Measurements from ENCODE around the gene C13orf46. TPM values are rescaled to one million over a fixed set of nuclear protein-coding genes. Genes with fewer than 3 reads are reported as not detected.
"Not testable (repeated sequence)": the region's sequence is repeated elsewhere in the genome, so short reads cannot be mapped to it uniquely, and the experiment has no call there.

The C13orf46 gene
- total RNA-seq, 1 experiment from 2014 or later: not detected

DNA sequence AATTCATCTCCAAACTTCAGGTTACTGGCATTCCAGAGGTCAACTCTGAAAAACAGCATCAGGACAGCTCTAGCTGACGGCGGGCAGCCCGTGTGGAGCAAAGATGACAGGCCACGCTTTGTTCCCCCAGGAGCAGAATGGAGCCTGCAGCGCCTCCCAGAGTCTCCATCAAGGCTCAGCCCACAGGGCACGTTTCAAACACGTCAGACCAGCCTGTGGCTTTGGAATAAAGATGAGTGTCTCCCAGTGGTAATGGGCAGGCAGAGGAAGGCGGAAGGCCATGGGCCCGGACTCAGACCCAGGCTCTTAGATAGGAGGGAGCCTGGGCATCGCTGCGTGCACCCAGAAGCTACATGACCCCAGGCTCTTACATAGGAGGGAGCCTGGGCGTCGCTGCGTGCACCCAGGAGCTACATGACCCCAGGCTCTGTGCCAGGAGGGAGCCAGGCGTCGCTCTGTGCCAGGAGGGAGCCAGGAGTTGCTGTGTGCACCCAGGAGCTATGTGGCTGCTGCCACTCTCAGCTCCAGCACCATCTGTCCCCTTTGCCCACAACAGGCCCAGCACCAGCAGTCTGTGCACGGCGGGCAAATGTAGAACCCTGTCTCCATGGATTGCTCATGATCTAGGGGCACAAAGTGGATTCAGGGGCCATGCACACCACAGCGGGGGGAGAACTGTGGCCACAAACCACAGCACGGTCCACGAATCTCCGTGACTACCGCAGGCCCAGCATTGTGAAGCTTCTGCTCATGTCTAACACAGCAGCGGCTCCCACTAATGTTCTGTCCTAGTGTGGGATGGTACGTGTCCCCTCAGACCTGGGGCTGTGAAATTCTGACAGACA is 47.8 kb upstream of the C13orf46 start:
- Histone ChIP-seq H3K4me1 (no peaks in the 10 kb centered on the region), H3K9me3 (no peaks in the 10 kb centered on the region), H3K4me3 (ENCODE audit: low read depth, low read length) (no peak overlapping the region), H3K27me3 (replicated peaks; ENCODE audit: control insufficient read depth, insufficient read depth, low read length) (no peaks in the 10 kb centered on the region), H3K36me3 (ENCODE audit: control insufficient read depth, insufficient read depth, low read length) (no peaks in the 10 kb centered on the region)
- Mint-ChIP-seq H3K4me3 (ENCODE audit: unreplicated experiment) (no peak overlapping the region), H3K9me3 (ENCODE audit: unreplicated experiment) (no peaks in the 10 kb centered on the region), H3K36me3 (ENCODE audit: insufficient read depth, unreplicated experiment) (no peaks in the 10 kb centered on the region), H3K27me3 (ENCODE audit: insufficient read depth, unreplicated experiment) (no peaks in the 10 kb centered on the region), H3K27ac (ENCODE audit: unreplicated experiment) (no peak overlapping the region), H3K4me1 (ENCODE audit: low read depth, unreplicated experiment) (no peaks in the 10 kb centered on the region)
- TF ChIP-seq, protein P1, sequence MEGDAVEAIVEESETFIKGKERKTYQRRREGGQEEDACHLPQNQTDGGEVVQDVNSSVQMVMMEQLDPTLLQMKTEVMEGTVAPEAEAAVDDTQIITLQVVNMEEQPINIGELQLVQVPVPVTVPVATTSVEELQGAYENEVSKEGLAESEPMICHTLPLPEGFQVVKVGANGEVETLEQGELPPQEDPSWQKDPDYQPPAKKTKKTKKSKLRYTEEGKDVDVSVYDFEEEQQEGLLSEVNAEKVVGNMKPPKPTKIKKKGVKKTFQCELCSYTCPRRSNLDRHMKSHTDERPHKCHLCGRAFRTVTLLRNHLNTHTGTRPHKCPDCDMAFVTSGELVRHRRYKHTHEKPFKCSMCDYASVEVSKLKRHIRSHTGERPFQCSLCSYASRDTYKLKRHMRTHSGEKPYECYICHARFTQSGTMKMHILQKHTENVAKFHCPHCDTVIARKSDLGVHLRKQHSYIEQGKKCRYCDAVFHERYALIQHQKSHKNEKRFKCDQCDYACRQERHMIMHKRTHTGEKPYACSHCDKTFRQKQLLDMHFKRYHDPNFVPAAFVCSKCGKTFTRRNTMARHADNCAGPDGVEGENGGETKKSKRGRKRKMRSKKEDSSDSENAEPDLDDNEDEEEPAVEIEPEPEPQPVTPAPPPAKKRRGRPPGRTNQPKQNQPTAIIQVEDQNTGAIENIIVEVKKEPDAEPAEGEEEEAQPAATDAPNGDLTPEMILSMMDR (IDR thresholded peaks at IDR 0.05; ENCODE audit: insufficient read depth in 1 of 2, low read depth in 1 of 2, low read length in 1 of 2, severe bottlenecking in 1 of 2, unreplicated experiment in 1 of 2): no peak
- no TSS peak for BruUV-seq (replicated peaks)
- DNase-seq: no peak
- ChIA-PET POLR2A (no interaction called here), CTCF (no interaction called here)
- intact Hi-C loops (cut with micrococcal nuclease; ENCODE audit: unreplicated experiment): no loop called here

DNA sequence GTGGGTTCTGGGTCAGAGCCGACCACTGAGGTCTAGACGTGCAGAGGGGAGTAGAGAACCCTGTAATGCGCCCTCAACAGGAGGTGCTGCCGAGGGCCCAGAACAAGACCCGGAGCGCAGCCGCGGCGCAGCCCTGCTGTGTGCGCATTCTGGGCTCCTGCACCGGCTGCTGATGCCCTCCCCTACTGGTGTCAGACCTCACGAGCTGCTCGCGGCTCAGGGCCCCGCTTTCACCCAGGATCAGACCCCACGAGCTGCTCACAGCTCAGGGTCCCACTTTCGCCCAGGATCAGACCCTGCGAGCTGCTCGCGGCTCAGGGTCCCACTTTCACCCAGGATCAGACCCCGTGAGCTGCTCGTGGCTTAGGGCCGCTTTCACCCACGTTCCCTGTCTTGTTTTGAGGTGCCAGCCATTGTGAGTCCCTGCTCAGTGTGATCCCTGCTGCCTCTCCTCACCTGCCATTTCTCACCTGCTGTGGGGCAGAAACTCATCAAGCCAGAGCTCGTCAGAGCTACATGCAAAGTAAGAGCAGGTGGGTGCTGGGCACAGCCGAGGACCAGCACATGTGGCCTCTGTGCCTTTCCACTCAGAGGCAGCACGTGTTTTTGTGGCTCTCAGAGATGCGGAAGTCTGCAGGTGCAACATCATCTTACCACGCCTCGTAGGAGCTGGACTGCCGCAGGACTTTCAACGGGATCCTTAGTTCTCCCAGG is 47.0 kb upstream of the C13orf46 start:
- Histone ChIP-seq H3K36me3 (ENCODE audit: control insufficient read depth, insufficient read depth, low read length) (no peaks in the 10 kb centered on the region), H3K9me3 (no peaks in the 10 kb centered on the region), H3K27me3 (replicated peaks; ENCODE audit: control insufficient read depth, insufficient read depth, low read length) (no peaks in the 10 kb centered on the region), H3K4me1 (no peaks in the 10 kb centered on the region), H3K4me3 (ENCODE audit: low read depth, low read length) (no peak overlapping the region)
- CTCF ChIA-PET: no interaction called here
- intact Hi-C loops (cut with micrococcal nuclease; ENCODE audit: unreplicated experiment): no loop called here
- no TSS peak for BruUV-seq (replicated peaks)
- DNase-seq: no peak
- no peaks in the 10 kb centered on the region for H3K9me3 Mint-ChIP-seq (ENCODE audit: unreplicated experiment)
- no peaks in the 10 kb centered on the region for H3K4me1 Mint-ChIP-seq (ENCODE audit: low read depth, unreplicated experiment)
- H3K27me3 Mint-ChIP-seq (ENCODE audit: insufficient read depth, unreplicated experiment): no peaks in the 10 kb centered on the region
- POLR2A ChIA-PET: no interaction called here
- TF ChIP-seq, protein P1 (IDR thresholded peaks at IDR 0.05; ENCODE audit: insufficient read depth in 1 of 2, low read depth in 1 of 2, low read length in 1 of 2, severe bottlenecking in 1 of 2, unreplicated experiment in 1 of 2): no peak
- no peak overlapping the region for H3K27ac Mint-ChIP-seq (ENCODE audit: unreplicated experiment)
- H3K36me3 Mint-ChIP-seq (ENCODE audit: insufficient read depth, unreplicated experiment): no peaks in the 10 kb centered on the region
- H3K4me3 Mint-ChIP-seq (ENCODE audit: unreplicated experiment): no peak overlapping the region

DNA sequence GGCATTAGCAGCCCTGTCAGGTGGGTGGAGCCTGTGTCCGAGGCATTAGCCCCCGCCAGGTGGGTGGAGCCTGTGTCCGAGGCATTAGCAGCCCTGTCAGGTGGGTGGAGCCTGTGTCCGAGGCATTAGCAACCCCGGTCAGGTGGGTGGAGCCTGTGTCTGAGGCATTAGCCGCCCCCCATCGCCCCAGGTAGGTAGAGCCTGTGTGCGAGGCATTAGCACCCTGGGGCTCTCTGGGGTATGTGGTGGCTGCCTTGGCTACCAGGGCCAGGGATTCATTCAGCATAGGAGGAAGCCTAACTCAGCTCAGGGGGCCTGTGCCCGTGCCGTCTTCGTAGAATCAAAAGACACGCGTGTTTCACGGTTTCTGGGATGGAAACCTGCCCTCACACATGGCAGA is 46.3 kb upstream of the C13orf46 start:
- H3K36me3 ChIP-seq (ENCODE audit: control insufficient read depth, insufficient read depth, low read length); H3K27me3 Mint-ChIP-seq (ENCODE audit: insufficient read depth, unreplicated experiment); H3K9me3 Mint-ChIP-seq (ENCODE audit: unreplicated experiment); DNase-seq; H3K4me3 Mint-ChIP-seq (ENCODE audit: unreplicated experiment); H3K4me3 ChIP-seq (ENCODE audit: low read depth, low read length); CTCF ChIA-PET; H3K27ac Mint-ChIP-seq (ENCODE audit: unreplicated experiment); intact Hi-C loops (cut with micrococcal nuclease; ENCODE audit: unreplicated experiment); H3K4me1 ChIP-seq; BruUV-seq (replicated peaks); H3K36me3 Mint-ChIP-seq (ENCODE audit: insufficient read depth, unreplicated experiment); POLR2A ChIA-PET; H3K9me3 ChIP-seq; H3K4me1 Mint-ChIP-seq (ENCODE audit: low read depth, unreplicated experiment); H3K27me3 ChIP-seq (replicated peaks; ENCODE audit: control insufficient read depth, insufficient read depth, low read length): not testable (repeated sequence)
